ENCODE data around the gene RAMACL. TPM values are rescaled to one million over a fixed set of nuclear protein-coding genes. Genes with fewer than 3 reads are reported as not detected.
"Not testable (repeated sequence)": the region's sequence is repeated elsewhere in the genome, so short reads cannot be mapped to it uniquely, and the experiment has no call there.

Gene RAMACL
- total RNA-seq, 1 experiment from 2014 or later, result 0.13 TPM

- H3K9me3 ChIP-seq (ENCODE audit: control insufficient read depth, insufficient read depth, low read depth, low read length), result no peaks in the 10 kb centered on the region
- intact Hi-C loops (cut with micrococcal nuclease; ENCODE audit: unreplicated experiment) (no loop called here), in situ Hi-C loops (cut with HindIII; ENCODE audit: low pct_unique_long_range_greater_than_20kb, low sequenced_read_pairs) (no loop called here)
- ChIA-PET POLR2A (no interaction called here), CTCF (no interaction called here)
- no TSS peak for BruUV-seq (replicated peaks)
- no peak overlapping the region for H3K4me3 ChIP-seq (ENCODE audit: low read depth in 2 of 2, low read length in 2 of 2)
- TF ChIP-seq POLR2AphosphoS5 (IDR thresholded peaks at IDR 0.05; ENCODE audit: low read depth, low read length), result no peak
- H3K27ac ChIP-seq (ENCODE audit: low read length), result no peak overlapping the region
- H3K4me1 ChIP-seq (ENCODE audit: control insufficient read depth, insufficient read depth, low read length), result peaks cover 11% of the 10 kb centered on the region; the same call in 1 of the 2 replicates
- ATAC-seq (no peak), DNase-seq (ENCODE audit: low read depth, low spot score) (no peak)
- H3K36me3 ChIP-seq (ENCODE audit: control insufficient read depth, insufficient read depth, low read length), result no peaks in the 10 kb centered on the region
- H3K27me3 ChIP-seq (ENCODE audit: control insufficient read depth, insufficient read depth, low read length), result no peaks in the 10 kb centered on the region; the same call in 1 of the 2 replicates
Measured at GRCh38 chr6:166539543-166539942, 46.9 kb downstream of the RAMACL start.

GRCh38 chr6:166539011-166539385 is 47.5 kb downstream of the RAMACL start:
- CTCF ChIA-PET; BruUV-seq (replicated peaks); POLR2A ChIA-PET: not testable (repeated sequence)

GRCh38 chr6:166538297-166539010 is 48.0 kb downstream of the RAMACL start:
- DNase-seq (ENCODE audit: low read depth, low spot score) (no peak), ATAC-seq (no peak)
- Histone ChIP-seq H3K36me3 (ENCODE audit: control insufficient read depth, insufficient read depth, low read length) (no peaks in the 10 kb centered on the region), H3K4me1 (ENCODE audit: control insufficient read depth, insufficient read depth, low read length) (peaks cover 11% of the 10 kb centered on the region; the same call in 1 of the 2 replicates), H3K27me3 (ENCODE audit: control insufficient read depth, insufficient read depth, low read length) (no peaks in the 10 kb centered on the region; the same call in 1 of the 2 replicates), H3K27ac (ENCODE audit: low read length) (no peak overlapping the region), H3K9me3 (ENCODE audit: control insufficient read depth, insufficient read depth, low read depth, low read length) (no peaks in the 10 kb centered on the region), H3K4me3 (ENCODE audit: low read depth in 2 of 2, low read length in 2 of 2) (no peak overlapping the region)
- no peak for TF ChIP-seq SIN3A (IDR thresholded peaks at IDR 0.05; ENCODE audit: borderline replicate concordance, insufficient read depth, low read depth, low read length)
- intact Hi-C loops (cut with micrococcal nuclease; ENCODE audit: unreplicated experiment) (no loop called here), in situ Hi-C loops (cut with HindIII; ENCODE audit: low pct_unique_long_range_greater_than_20kb, low sequenced_read_pairs) (no loop called here)
- CTCF ChIA-PET, result no interaction called here
- no TSS peak for BruUV-seq (replicated peaks)
- POLR2A ChIA-PET, result no interaction called here

More at GRCh38 chr6:166539011-166539385, 47.5 kb downstream of the RAMACL start:
- H3K36me3 ChIP-seq (ENCODE audit: control insufficient read depth, insufficient read depth, low read length); H3K4me3 ChIP-seq (ENCODE audit: low read depth in 2 of 2, low read length in 2 of 2); intact Hi-C loops (cut with micrococcal nuclease; ENCODE audit: unreplicated experiment); DNase-seq (ENCODE audit: low read depth, low spot score); H3K27me3 ChIP-seq (ENCODE audit: control insufficient read depth, insufficient read depth, low read length); H3K27ac ChIP-seq (ENCODE audit: low read length); in situ Hi-C loops (cut with HindIII; ENCODE audit: low pct_unique_long_range_greater_than_20kb, low sequenced_read_pairs); ATAC-seq; H3K9me3 ChIP-seq (ENCODE audit: control insufficient read depth, insufficient read depth, low read depth, low read length): not testable (repeated sequence)
- peaks cover 11% of the 10 kb centered on the region; the same call in 1 of the 2 replicates for H3K4me1 ChIP-seq (ENCODE audit: control insufficient read depth, insufficient read depth, low read length)

GRCh38 chr6:166534658-166535406 is 51.6 kb downstream of the RAMACL start:
- ChIA-PET CTCF (no interaction called here), POLR2A (no interaction called here)
- Histone ChIP-seq H3K27ac (ENCODE audit: low read length) (no peak overlapping the region), H3K36me3 (ENCODE audit: control insufficient read depth, insufficient read depth, low read length) (no peaks in the 10 kb centered on the region), H3K9me3 (ENCODE audit: control insufficient read depth, insufficient read depth, low read depth, low read length) (no peaks in the 10 kb centered on the region), H3K4me1 (ENCODE audit: control insufficient read depth, insufficient read depth, low read length) (no peaks in the 10 kb centered on the region), H3K27me3 (ENCODE audit: control insufficient read depth, insufficient read depth, low read length) (no peaks in the 10 kb centered on the region), H3K4me3 (ENCODE audit: low read depth in 2 of 2, low read length in 2 of 2) (no peak overlapping the region)
- in situ Hi-C loops (cut with HindIII; ENCODE audit: low pct_unique_long_range_greater_than_20kb, low sequenced_read_pairs), result no loop called here
- TF ChIP-seq CTCF (IDR thresholded peaks at IDR 0.05), result no peak
- no peak for TF ChIP-seq REST (IDR thresholded peaks at IDR 0.05; ENCODE audit: insufficient read depth in 1 of 2, low read depth in 2 of 2, low read length in 1 of 2)
- no peak for TF ChIP-seq TCF7L2 (IDR thresholded peaks at IDR 0.05; ENCODE audit: low read depth, low read length)
- TF ChIP-seq SIN3A (IDR thresholded peaks at IDR 0.05; ENCODE audit: borderline replicate concordance, insufficient read depth, low read depth, low read length), result no peak
- no peak for TF ChIP-seq POLR2AphosphoS5 (IDR thresholded peaks at IDR 0.05; ENCODE audit: low read depth, low read length)
- intact Hi-C loops (cut with micrococcal nuclease; ENCODE audit: unreplicated experiment), result no loop called here
- DNase-seq (ENCODE audit: low read depth, low spot score) (no peak), ATAC-seq (no peak)
- no TSS peak for BruUV-seq (replicated peaks)
